ENCODE measurements around the gene TMEM183A. TPM values are rescaled to one million over a fixed set of nuclear protein-coding genes. Genes with fewer than 3 reads are reported as not detected.

The TMEM183A gene
- total RNA-seq, 1 experiment from 2014 or later = 59.1 TPM

DNA sequence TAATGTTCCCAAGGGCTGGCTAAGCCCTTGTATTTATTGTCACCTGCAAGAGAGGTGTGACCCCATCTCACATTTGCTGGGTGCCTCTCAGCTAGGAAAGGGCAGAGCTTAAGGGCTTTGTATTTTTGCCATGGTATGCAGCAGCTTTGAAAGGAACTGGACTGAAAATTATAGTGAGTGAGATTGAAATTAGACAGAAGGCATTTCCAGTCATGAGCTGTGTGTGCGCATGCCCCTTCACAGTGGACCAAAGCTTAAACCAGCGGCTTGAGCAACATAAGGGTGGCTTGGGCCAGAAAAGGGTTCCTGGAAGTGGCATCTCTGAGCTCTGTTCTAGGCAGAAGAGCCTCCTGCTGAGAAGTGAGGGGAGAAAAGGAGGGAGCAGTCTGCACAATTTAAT lies 58.8 kb downstream of the TMEM183A start:
- H3K27me3 ChIP-seq (ENCODE audit: control insufficient read depth, insufficient read depth, low read length) = no peaks in the 10 kb centered on the region
- H3K4me1 ChIP-seq (ENCODE audit: control insufficient read depth, insufficient read depth, low read length) = no peaks in the 10 kb centered on the region
- H3K9me3 ChIP-seq (ENCODE audit: control insufficient read depth, insufficient read depth, low read depth, low read length) = no peaks in the 10 kb centered on the region
- in situ Hi-C loops (cut with HindIII; ENCODE audit: low pct_unique_long_range_greater_than_20kb, low sequenced_read_pairs) = no loop called here
- no TSS peak for BruUV-seq (replicated peaks)
- no peak for TF ChIP-seq SIN3A (IDR thresholded peaks at IDR 0.05; ENCODE audit: borderline replicate concordance, insufficient read depth, low read depth, low read length)
- TF ChIP-seq CTCF (IDR thresholded peaks at IDR 0.05) = no peak
- no peak for TF ChIP-seq REST (IDR thresholded peaks at IDR 0.05; ENCODE audit: insufficient read depth in 1 of 2, low read depth in 2 of 2, low read length in 1 of 2)
- no peak for TF ChIP-seq TCF7L2 (IDR thresholded peaks at IDR 0.05; ENCODE audit: low read depth, low read length)
- TF ChIP-seq POLR2AphosphoS5 (IDR thresholded peaks at IDR 0.05; ENCODE audit: low read depth, low read length) = no peak
- intact Hi-C loops (cut with micrococcal nuclease; ENCODE audit: unreplicated experiment) = no loop called here
- H3K27ac ChIP-seq (ENCODE audit: low read length) = no peak overlapping the region
- H3K4me3 ChIP-seq (ENCODE audit: low read depth in 2 of 2, low read length in 2 of 2) = no peak overlapping the region
- ChIA-PET POLR2A (no interaction called here), CTCF (interaction anchor here (1.3 kb wide), 1 partner anchor 26 kb away, joined by 7 read pairs; no protein-coding TSS in a partner anchor)
- H3K36me3 ChIP-seq (ENCODE audit: control insufficient read depth, insufficient read depth, low read length) = no peaks in the 10 kb centered on the region
- DNase-seq (ENCODE audit: low read depth, low spot score) (no peak), ATAC-seq (no peak)

GRCh38 chr1:203066965-203067364 lies 59.8 kb downstream of the TMEM183A start:
- TF ChIP-seq REST (IDR thresholded peaks at IDR 0.05; ENCODE audit: insufficient read depth in 1 of 2, low read depth in 2 of 2, low read length in 1 of 2) (no peak), SIN3A (IDR thresholded peaks at IDR 0.05; ENCODE audit: borderline replicate concordance, insufficient read depth, low read depth, low read length) (no peak), POLR2AphosphoS5 (IDR thresholded peaks at IDR 0.05; ENCODE audit: low read depth, low read length) (no peak), TCF7L2 (IDR thresholded peaks at IDR 0.05; ENCODE audit: low read depth, low read length) (no peak), CTCF (IDR thresholded peaks at IDR 0.05) (no peak)
- ATAC-seq (no peak), DNase-seq (ENCODE audit: low read depth, low spot score) (no peak)
- no peaks in the 10 kb centered on the region for H3K36me3 ChIP-seq (ENCODE audit: control insufficient read depth, insufficient read depth, low read length)
- H3K4me3 ChIP-seq (ENCODE audit: low read depth in 2 of 2, low read length in 2 of 2) = no peak overlapping the region
- CTCF ChIA-PET = no interaction called here
- H3K4me1 ChIP-seq (ENCODE audit: control insufficient read depth, insufficient read depth, low read length) = no peaks in the 10 kb centered on the region
- intact Hi-C loops (cut with micrococcal nuclease; ENCODE audit: unreplicated experiment) = no loop called here
- H3K9me3 ChIP-seq (ENCODE audit: control insufficient read depth, insufficient read depth, low read depth, low read length) = no peaks in the 10 kb centered on the region
- no TSS peak for BruUV-seq (replicated peaks)
- POLR2A ChIA-PET = no interaction called here
- H3K27me3 ChIP-seq (ENCODE audit: control insufficient read depth, insufficient read depth, low read length) = no peaks in the 10 kb centered on the region
- in situ Hi-C loops (cut with HindIII; ENCODE audit: low pct_unique_long_range_greater_than_20kb, low sequenced_read_pairs) = no loop called here
- no peak overlapping the region for H3K27ac ChIP-seq (ENCODE audit: low read length)

All from Panc1 (cell line).